Endothelial cell of umbilical vein (primary cell): ENCODE data around the gene HIF1AN. TPM values are rescaled to one million over a fixed set of nuclear protein-coding genes. Genes with fewer than 3 reads are reported as not detected.

Experiments
- BruUV-seq: library from RNA; stranded (reverse); fragments of 400-500 nt; replicated peaks from 2 replicates; lab custom pipeline; 2021; lab: Mats Ljungman, UMichigan
- CTCF ChIA-PET: fragments of 300-600, 350-600 bp; sonication (Branson Sonifier 250); formaldehyde crosslinking; loops from one replicate; lab custom pipeline; 2021; ENCODE audit warnings: antibody characterized with exemption, inconsistent platforms; lab: Charles Lee
- POLR2A ChIA-PET: fragments of 300-600, 350-600 bp; sonication (Branson Sonifier 250); formaldehyde crosslinking; loops from one replicate; lab custom pipeline; 2021; ENCODE audit warnings: antibody characterized with exemption, inconsistent platforms; lab: Charles Lee
- DNase-seq: peaks from one replicate; pipeline ENCODE4 v3.0.0-alpha.2; 2011; ENCODE audit warnings: low read depth, low spot score
- FAIRE-seq: peaks from 2 replicates; lab custom pipeline; 2011; peaks lifted over from hg19 to GRCh38; lab: Jason Lieb, UNC
- H2AFZ ChIP-seq: 2 replicates; pipeline ENCODE4 v1.6.0; 2012; ENCODE audit warnings: low read depth, low read length, control low read depth, inconsistent platforms
- H3K27ac ChIP-seq: 2 replicates; pipeline ENCODE4 v1.5.1; 2011; ENCODE audit warnings: low read depth, mild to moderate bottlenecking, control low read depth, low read length, moderate library complexity; ENCODE audit not compliant: insufficient read depth
- H3K27me3 ChIP-seq, 2 experiments: 2 replicates each; pipeline versions ENCODE4 v1.6.0 to v1.6.1; 2011; ENCODE audit warnings: low read length in 2 of 2, mixed read lengths in 1 of 2; ENCODE audit not compliant: control insufficient read depth in 2 of 2, insufficient read depth in 2 of 2
- H3K36me3 ChIP-seq, 2 experiments: 2 replicates in 1 of 2; 3 replicates in 1 of 2; pipeline ENCODE4 v1.5.1; 2011; ENCODE audit warnings: low read length in 2 of 2, mild to moderate bottlenecking in 1 of 2, moderate library complexity in 1 of 2; ENCODE audit not compliant: control insufficient read depth in 2 of 2, insufficient read depth in 2 of 2; ENCODE audit errors: extremely low read depth in 1 of 2
- H3K4me1 ChIP-seq: 3 replicates; pipeline ENCODE4 v1.5.1; 2011; ENCODE audit warnings: mild to moderate bottlenecking, low read length; ENCODE audit not compliant: control insufficient read depth, insufficient read depth; ENCODE audit errors: extremely low read depth
- H3K4me2 ChIP-seq: 2 replicates; pipeline ENCODE4 v1.6.1; 2011; ENCODE audit warnings: low read length, control low read depth, mixed read lengths; ENCODE audit not compliant: insufficient read depth
- H3K4me3 ChIP-seq, 3 experiments: fragments of 200-600 bp in 1 of 3; sonication (generic), shearing (Covaris generic) in 1 of 3; replicated peaks in 1 of 3; 2 replicates each; pipeline ENCODE4 v1.5.1; 2011 to 2016; ENCODE audit warnings: control low read depth in 3 of 3, low read length in 3 of 3, mild to moderate bottlenecking in 2 of 3, inconsistent platforms in 1 of 3, low read depth in 1 of 3, moderate library complexity in 1 of 3; ENCODE audit not compliant: insufficient read depth in 1 of 3
- H3K79me2 ChIP-seq: 2 replicates; pipeline ENCODE4 v1.6.0; 2012; ENCODE audit warnings: low read length, inconsistent platforms; ENCODE audit not compliant: control insufficient read depth, insufficient read depth
- H3K9ac ChIP-seq: replicated peaks from 2 replicates; pipeline ENCODE3; 2011; ENCODE audit warnings: low read length, control low read depth; ENCODE audit not compliant: insufficient read depth; ENCODE audit errors: extremely low read depth
- H3K9me1 ChIP-seq: replicated peaks from 3 replicates; pipeline ENCODE4 v1.6.0; 2011; ENCODE audit warnings: mild to moderate bottlenecking, low read length; ENCODE audit not compliant: control insufficient read depth, insufficient read depth; ENCODE audit errors: extremely low read depth
- H3K9me3 ChIP-seq: replicated peaks from 2 replicates; pipeline ENCODE4 v1.5.1; 2012; ENCODE audit warnings: low read length, inconsistent platforms; ENCODE audit not compliant: control insufficient read depth, insufficient read depth
- H4K20me1 ChIP-seq: replicated peaks from 2 replicates; pipeline ENCODE3; 2011; ENCODE audit warnings: mild to moderate bottlenecking, low read length; ENCODE audit not compliant: control insufficient read depth, insufficient read depth; ENCODE audit errors: extremely low read depth
- CTCF ChIP-seq, 2 donors: IDR thresholded peaks; 1 replicate in 1 of 2; 2 replicates in 1 of 2; pipeline ENCODE4 v1.5.1; 2011; ENCODE audit warnings: low read length in 2 of 2, mild to moderate bottlenecking in 2 of 2, moderate library complexity in 2 of 2, control low read depth in 1 of 2, inconsistent platforms in 1 of 2, low read depth in 1 of 2; ENCODE audit not compliant: insufficient read depth in 1 of 2; ENCODE audit errors: extremely low read depth in 1 of 2
- GATA2 ChIP-seq: IDR thresholded peaks from 2 replicates; pipeline ENCODE4 v1.7.0; 2011; ENCODE audit warnings: low read depth, mild to moderate bottlenecking, moderate library complexity, mixed read lengths, low read length; ENCODE audit not compliant: insufficient read length, insufficient read depth
- JUN ChIP-seq: IDR thresholded peaks from 2 replicates; pipeline ENCODE4 v1.6.1; 2011; ENCODE audit warnings: borderline replicate concordance, low read depth; ENCODE audit not compliant: insufficient read length, insufficient read depth
- MAX ChIP-seq: IDR thresholded peaks from 2 replicates; pipeline ENCODE4 v1.6.1; 2011; ENCODE audit not compliant: insufficient read depth, insufficient read length
- MYC ChIP-seq: IDR thresholded peaks from one replicate; pipeline ENCODE4 v1.6.1; 2011; ENCODE audit warnings: mild to moderate bottlenecking, low read depth, low read length
- POLR2A ChIP-seq: IDR thresholded peaks from 2 replicates; pipeline ENCODE4 v1.6.1; 2012; ENCODE audit warnings: low read depth, mild to moderate bottlenecking, control low read depth, low read length
- dilution Hi-C: fragments of 300-500 bp; cut with MboI; formaldehyde crosslinking; loops from one replicate; pipeline ENCODE4 v1.15.0; 2019; ENCODE audit warnings: low sequenced_read_pairs; ENCODE audit not compliant: extremely low pct_ligation_motif_present
- intact Hi-C: fragments of 100-400 bp; cut with micrococcal nuclease; formaldehyde crosslinking; loops from one replicate; pipeline ENCODE4 v1.10.0; 2022
- polyA plus RNA-seq, 4 experiments: library from polyadenylated mRNA; depleted of rRNA in 3 of 4; stranded (reverse) in 3 of 4; unstranded in 1 of 4; fragments of >200 nt; gene quantifications; 2 replicates each; pipeline versions ENCODE4 v1.2.1 to v1.2.3, GENCODE V29; 2011 to 2012; ENCODE audit warnings: missing spikeins in 1 of 4
- total RNA-seq: library from RNA; stranded (reverse); gene quantifications from 2 replicates; pipeline ENCODE4 v1.2.3, GENCODE V29; 2021

Gene HIF1AN
- total and polyA plus RNA-seq, 2 donors (not counting 3 experiments of a cell fraction or from before 2014, with no cell fraction given) = 7.3 to 34.0 TPM

GRCh38 chr10:100522945-100523344 is 12.8 kb upstream of the HIF1AN start:
- no TSS peak for BruUV-seq
- H3K27ac ChIP-seq = no peak overlapping the region
- ChIA-PET POLR2A (interaction anchor here (0.7 kb wide), 1 partner anchor 240 kb away, joined by 3 read pairs; no protein-coding TSS in a partner anchor), CTCF (interaction anchor here (1.6 to 4.6 kb wide), 2 partner anchors 13 to 41 kb away, joined by 11 to 14 read pairs; partner anchors contain the start of gene HIF1AN)
- no peak overlapping the region for H3K4me3 ChIP-seq
- H3K9me3 ChIP-seq = no peaks in the 10 kb centered on the region
- no peak overlapping the region for H3K9ac ChIP-seq
- H4K20me1 ChIP-seq = no peaks in the 10 kb centered on the region
- no peak for DNase-seq
- peaks cover 11 to 18% of the 10 kb centered on the region in 2 experiments for H3K36me3 ChIP-seq
- H3K4me1 ChIP-seq = peaks cover 31% of the 10 kb centered on the region
- no peak overlapping the region for H3K4me2 ChIP-seq
- no peak overlapping the region for H2AFZ ChIP-seq
- intact Hi-C loops (no loop called here), dilution Hi-C loops (no loop called here)
- no peaks in the 10 kb centered on the region for H3K9me1 ChIP-seq
- TF ChIP-seq CTCF (IDR thresholded peaks at IDR 0.05; ENCODE audit: extremely low read depth in 1 of 2, insufficient read depth in 1 of 2, low read depth in 1 of 2, low read length in 2 of 2) (no peak), MYC (no peak), POLR2A (peak; percentile 3), GATA2 (no peak), MAX (no peak)
- H3K27me3 ChIP-seq = no peaks in the 10 kb centered on the region
- FAIRE-seq = no peak
- peaks cover 3% of the 10 kb centered on the region for H3K79me2 ChIP-seq

GRCh38 chr10:100524206-100524605 is 11.5 kb upstream of the HIF1AN start:
- no peak for DNase-seq
- Histone ChIP-seq H3K4me2 (no peak overlapping the region), H4K20me1 (no peaks in the 10 kb centered on the region), H3K9me1 (no peaks in the 10 kb centered on the region), H3K4me3 (no peak overlapping the region), H3K79me2 (peaks cover 15% of the 10 kb centered on the region), H3K9ac (no peak overlapping the region), H3K27ac (no peak overlapping the region), H3K36me3 (peaks cover 11 to 18% of the 10 kb centered on the region in 2 experiments), H3K4me1 (peaks cover 37% of the 10 kb centered on the region), H3K27me3 (no peaks in the 10 kb centered on the region), H3K9me3 (no peaks in the 10 kb centered on the region), H2AFZ (no peak overlapping the region)
- dilution Hi-C loops (no loop called here), intact Hi-C loops (no loop called here)
- no peak for FAIRE-seq
- ChIA-PET CTCF (interaction anchor here (1.0 to 4.6 kb wide), 3 partner anchors 15 to 86 kb away, joined by 3 to 14 read pairs (median 4); no protein-coding TSS in a partner anchor), POLR2A (no interaction called here)
- BruUV-seq = no TSS peak
- no peak for TF ChIP-seq JUN
